A549 (cell line): ENCODE data around the gene ENPP3. TPM values are rescaled to one million over a fixed set of nuclear protein-coding genes. Genes with fewer than 3 reads are reported as not detected.

Experiments
- ATAC-seq, 2 experiments: fragments of 200-7000 bp in 1 of 2; fragments of >200 bp in 1 of 2; cut with Nextera tagmentation in 1 of 2; cut with Tn5 transposase in 1 of 2; 3 replicates each; pipeline versions ENCODE4 v1.8.0 to v1.9.1; 2018 to 2020; ENCODE audit warnings: mild to moderate bottlenecking in 1 of 2, moderate library complexity in 1 of 2
- CTCF ChIA-PET: fragments of 300-600 bp; sonication (Branson Sonifier 250); formaldehyde crosslinking; extraction: SDS; loops from one replicate; lab custom pipeline; 2021; ENCODE audit warnings: antibody characterized with exemption, inconsistent platforms; lab: Yijun Ruan, JAX
- POLR2A ChIA-PET: fragments of 350-600 bp; formaldehyde crosslinking; extraction: SDS; loops from one replicate; lab custom pipeline; 2021; ENCODE audit warnings: antibody characterized with exemption, inconsistent platforms; lab: Yijun Ruan, JAX
- DNase-seq, 2 experiments: peaks; one replicate each; pipeline versions ENCODE4 v3.0.0 to v3.0.0-alpha.2; 2011 to 2016; ENCODE audit warnings: low read depth in 1 of 2, low spot score in 1 of 2
- FAIRE-seq: peaks from 2 replicates; lab custom pipeline; 2011; peaks lifted over from hg19 to GRCh38; lab: Jason Lieb, UNC
- H3K27ac ChIP-seq, 2 experiments: fragments of >200 bp; sonication (Bioruptor Twin); formaldehyde crosslinking; 3 replicates each; pipeline ENCODE4 v1.5.1; 2016 to 2017
- H3K4me1 ChIP-seq: fragments of >200 bp; sonication (Bioruptor Twin); formaldehyde crosslinking; 3 replicates; pipeline ENCODE4 v1.6.1; 2016
- H3K4me2 ChIP-seq: fragments of >200 bp; sonication (Bioruptor Twin); formaldehyde crosslinking; 3 replicates; pipeline ENCODE4 v1.6.1; 2016
- H3K4me3 ChIP-seq: fragments of >200 bp; sonication (Bioruptor Twin); formaldehyde crosslinking; 3 replicates; pipeline ENCODE4 v1.5.1; 2016
- H3K9me3 ChIP-seq: fragments of >200 bp; sonication (Bioruptor Twin); formaldehyde crosslinking; 3 replicates; pipeline ENCODE4 v1.6.1; 2016
- BCL3 ChIP-seq: fragments of >200 bp; sonication (Bioruptor Twin); formaldehyde crosslinking; IDR thresholded peaks from 3 replicates; pipeline ENCODE4 v1.6.1; 2016
- CHD2 ChIP-seq: fragments of 150-350 bp; IDR thresholded peaks from 2 replicates; pipeline ENCODE4 v1.6.1; 2014; ENCODE audit warnings: low read length; ENCODE audit not compliant: partially characterized antibody
- CHD4 ChIP-seq: fragments of 200-600 bp; sonication (generic); IDR thresholded peaks from 2 replicates; pipeline ENCODE4 v1.6.1; 2016; ENCODE audit warnings: antibody characterized with exemption, mild to moderate bottlenecking, borderline replicate concordance
- EHF ChIP-seq: fragments of 250-450 bp; sonication (Bioruptor Pico); IDR thresholded peaks from 2 replicates; pipeline ENCODE4 v1.5.0; 2020; ENCODE audit warnings: mild to moderate bottlenecking
- EP300 ChIP-seq, 2 experiments: fragments of >200 bp; sonication (Bioruptor Twin); formaldehyde crosslinking; IDR thresholded peaks; 2 replicates in 1 of 2; 3 replicates in 1 of 2; pipeline ENCODE4 v1.6.1; 2016 to 2017
- FOSB ChIP-seq: fragments of 250-450 bp; sonication (Bioruptor Pico); IDR thresholded peaks from 2 replicates; pipeline ENCODE4 v1.5.0; 2020; ENCODE audit warnings: mild to moderate bottlenecking, moderate library complexity
- FOSL2 ChIP-seq, 2 experiments: fragments of 450-650 bp in 1 of 2; fragments of >200 bp in 1 of 2; sonication (Bioruptor Twin) in 1 of 2; formaldehyde crosslinking; IDR thresholded peaks; 2 replicates each; pipeline versions ENCODE4 v1.5.0 to v1.6.1; 2016 to 2020; ENCODE audit warnings: mild to moderate bottlenecking in 1 of 2, moderate library complexity in 1 of 2
- HDAC2 ChIP-seq: fragments of 200-600 bp; sonication (generic); IDR thresholded peaks from 2 replicates; pipeline ENCODE4 v1.6.1; 2016
- HEYL ChIP-seq: fragments of 250-450 bp; sonication (Bioruptor Pico); IDR thresholded peaks from 2 replicates; pipeline ENCODE4 v1.8.0; 2021; ENCODE audit warnings: mild to moderate bottlenecking, moderate library complexity
- HMGXB4 ChIP-seq: fragments of 250-450 bp; sonication (Bioruptor Pico); IDR thresholded peaks from 2 replicates; pipeline ENCODE4 v1.5.0; 2021; ENCODE audit warnings: mild to moderate bottlenecking, moderate library complexity, borderline replicate concordance
- HOXA7 ChIP-seq: fragments of 250-450 bp; sonication (Bioruptor Pico); IDR thresholded peaks from 2 replicates; pipeline ENCODE4 v1.5.0; 2020; ENCODE audit warnings: mild to moderate bottlenecking, moderate library complexity
- HOXB5 ChIP-seq: fragments of 250-450 bp; sonication (Bioruptor Pico); IDR thresholded peaks from 2 replicates; pipeline ENCODE4 v1.5.0; 2020; ENCODE audit warnings: mild to moderate bottlenecking, moderate library complexity
- JUNB ChIP-seq: fragments of >200 bp; sonication (Bioruptor Twin); formaldehyde crosslinking; IDR thresholded peaks from 2 replicates; pipeline ENCODE4 v1.6.1; 2016
- KDM1A ChIP-seq: fragments of 200-600 bp; sonication (generic); IDR thresholded peaks from 2 replicates; pipeline ENCODE4 v1.6.1; 2016; ENCODE audit warnings: low read depth, mild to moderate bottlenecking
- MYC ChIP-seq: IDR thresholded peaks from 2 replicates; pipeline ENCODE4 v1.6.1; 2012; ENCODE audit warnings: mild to moderate bottlenecking, inconsistent platforms, low read length, improper control_type of control experiment, borderline replicate concordance
- NPAS2 ChIP-seq: fragments of 250-450 bp; sonication (Bioruptor Pico); IDR thresholded peaks from 2 replicates; pipeline ENCODE4 v1.8.0; 2022; ENCODE audit warnings: mild to moderate bottlenecking, moderate library complexity, borderline replicate concordance
- PHF8 ChIP-seq: fragments of 200-600 bp; sonication (generic); IDR thresholded peaks from 2 replicates; pipeline ENCODE4 v1.6.1; 2016; ENCODE audit warnings: low read depth, mild to moderate bottlenecking, antibody characterized with exemption, moderate library complexity, borderline replicate concordance
- POLR2A ChIP-seq: IDR thresholded peaks from 2 replicates; pipeline ENCODE4 v1.6.1; 2012; ENCODE audit warnings: mild to moderate bottlenecking, low read length
- POLR2AphosphoS2 ChIP-seq: conservative IDR thresholded peaks from 2 replicates; pipeline ENCODE4 v1.6.1; 2012; ENCODE audit warnings: low read length, improper control_type of control experiment, inconsistent platforms
- REST ChIP-seq: fragments of 200-600 bp; sonication (generic); IDR thresholded peaks from 2 replicates; pipeline ENCODE4 v1.6.1; 2016; ENCODE audit warnings: antibody characterized with exemption, mild to moderate bottlenecking, moderate library complexity
- RFX5 ChIP-seq: fragments of 450-650 bp; IDR thresholded peaks from 2 replicates; pipeline ENCODE4 v1.7.1; 2014; ENCODE audit warnings: antibody characterized with exemption, mild to moderate bottlenecking, moderate library complexity
- SREBF2 ChIP-seq: fragments of 450-650 bp; IDR thresholded peaks from 2 replicates; pipeline ENCODE4 v1.6.1; 2014; ENCODE audit warnings: mild to moderate bottlenecking, moderate library complexity
- TP53 ChIP-seq: fragments of 250-450 bp; sonication (Bioruptor Pico); IDR thresholded peaks from 2 replicates; pipeline ENCODE4 v1.5.0; 2021; ENCODE audit warnings: mild to moderate bottlenecking, moderate library complexity
- ZC3H11A ChIP-seq: fragments of 450-650 bp; IDR thresholded peaks from 2 replicates; pipeline ENCODE4 v1.6.1; 2014; ENCODE audit warnings: antibody characterized with exemption, mild to moderate bottlenecking
- ZFP36 ChIP-seq: fragments of 450-650 bp; IDR thresholded peaks from 2 replicates; pipeline ENCODE4 v1.6.1; 2014; ENCODE audit warnings: borderline replicate concordance; ENCODE audit not compliant: partially characterized antibody
- ZSCAN20 ChIP-seq: fragments of 250-450 bp; sonication (Bioruptor Pico); IDR thresholded peaks from 2 replicates; pipeline ENCODE4 v1.8.0; 2022; ENCODE audit warnings: mild to moderate bottlenecking, moderate library complexity
- WGBS: methylation state at CpG from one replicate; pipeline ENCODE4 v1.1.6; 2017; ENCODE audit errors: missing lambda C conversion rate; 5-methylcytosine and 5-hydroxymethylcytosine counted together
- polyA plus RNA-seq, 4 experiments: library from polyadenylated mRNA; depleted of rRNA in 3 of 4; stranded (reverse); fragments of >200 nt; fragmentation: RNase III in 1 of 4; extraction: RNeasy Plus Mini Kit Qiagen cat#74134 plus additional on column Dnase treatment in 1 of 4; gene quantifications; 2 replicates in 3 of 4; 3 replicates in 1 of 4; pipeline ENCODE4 v1.2.3, GENCODE V29; 2011 to 2017

The ENPP3 gene
- polyA plus RNA-seq, 2 of the 4 experiments (the other 2 are of a cell fraction) = not detected

GRCh38 chr6:131765081-131765803, 128.1 kb downstream of the ENPP3 start:
- no peak for ATAC-seq

GRCh38 chr6:131765804-131766135, 128.7 kb downstream of the ENPP3 start:
- TF ChIP-seq REST = no peak
- TF ChIP-seq BCL3 = no peak
- no peak for TF ChIP-seq ZFP36
- no peak for TF ChIP-seq HEYL
- no peak for TF ChIP-seq ZSCAN20 (CRISPR knock-in tag)
- TF ChIP-seq POLR2AphosphoS2 = no peak
- no peak for TF ChIP-seq EHF (CRISPR knock-in tag)
- TF ChIP-seq TP53 (CRISPR knock-in tag) = no peak
- no peak for TF ChIP-seq MYC
- TF ChIP-seq, all 56 proteins: peak for 0
- DNase-seq (no peak), ATAC-seq (no peak), FAIRE-seq (no peak)
- no peak overlapping the region for H3K4me2 ChIP-seq
- H3K27ac ChIP-seq = no peak overlapping the region
- ChIA-PET POLR2A (no interaction called here), CTCF (interaction anchor here (1.2 kb wide), 1 partner anchor 10 kb away, joined by 3 read pairs; no protein-coding TSS in a partner anchor)
- H3K4me3 ChIP-seq = no peak overlapping the region
- no peaks in the 10 kb centered on the region for H3K9me3 ChIP-seq
- WGBS = 29% methylated on average over 4 of the region's 4 CpGs
- H3K4me1 ChIP-seq = no peaks in the 10 kb centered on the region

More at GRCh38 chr6:131765081-131765803, 128.1 kb downstream of the ENPP3 start:
- TF ChIP-seq HMGXB4 (CRISPR knock-in tag) (no peak), SREBF2 (no peak), ZC3H11A (no peak), POLR2A (no peak)
- Histone ChIP-seq H3K9me3 (no peaks in the 10 kb centered on the region), H3K4me2 (no peak overlapping the region), H3K4me3 (no peak overlapping the region), H3K4me1 (no peaks in the 10 kb centered on the region), H3K27ac (no peak overlapping the region)
- WGBS = 60% methylated on average over 9 of the region's 9 CpGs
- ChIA-PET CTCF (interaction anchor here (1.2 kb wide), 1 partner anchor 9 kb away, joined by 3 read pairs; no protein-coding TSS in a partner anchor), POLR2A (no interaction called here)
- FAIRE-seq = no peak
- no peak for DNase-seq

- ChIA-PET CTCF (interaction anchor here (1.2 kb wide), 1 partner anchor 71 kb away, joined by 3 read pairs; no protein-coding TSS in a partner anchor), POLR2A (no interaction called here)
- no peak overlapping the region for H3K4me2 ChIP-seq
- no peak overlapping the region for H3K4me3 ChIP-seq
- ATAC-seq (no peak), FAIRE-seq (no peak), DNase-seq (no peak)
- no peaks in the 10 kb centered on the region for H3K9me3 ChIP-seq
- 58% methylated on average over 2 of the region's 2 CpGs for WGBS
- H3K27ac ChIP-seq = no peak overlapping the region
- H3K4me1 ChIP-seq = no peaks in the 10 kb centered on the region
- TF ChIP-seq HOXB5 (CRISPR knock-in tag) (no peak), RFX5 (no peak), HOXA7 (CRISPR knock-in tag) (no peak), PHF8 (no peak), POLR2AphosphoS2 (no peak), CHD4 (no peak), FOSL2 (IDR thresholded peaks at IDR 0.05) (no peak), FOSL2 (CRISPR knock-in tag; IDR thresholded peaks at IDR 0.05) (no peak), JUNB (no peak), KDM1A (no peak), HDAC2 (no peak), ZFP36 (no peak), BCL3 (no peak), FOSB (CRISPR knock-in tag) (no peak), POLR2A (no peak), CHD2 (no peak), NPAS2 (CRISPR knock-in tag) (no peak), EP300 (IDR thresholded peaks at IDR 0.05) (no peak)
These were observed 129.5 kb downstream of the ENPP3 start for GRCh38 chr6:131766631-131767030.
